ENCODE results near the gene POLR3C.
"Not testable (repeated sequence)": the region's sequence is repeated elsewhere in the genome, so short reads cannot be mapped to it uniquely, and the experiment has no call there.

The POLR3C gene

GRCh38 chr1:145824499-145824842 lies 471 bp downstream of the POLR3C start:
- TF ChIP-seq CTCF (IDR thresholded peaks at IDR 0.05; ENCODE audit: control insufficient read depth, insufficient read depth, low read depth, low read length, missing control alignments), result no peak
- no peak for DNase-seq (ENCODE audit: low read depth)
- peak overlapping the region; percentile 63 for H3K4me3 ChIP-seq (ENCODE audit: control insufficient read depth, low read depth, low read length)

GRCh38 chr1:145826030-145826429 lies 2.0 kb downstream of the POLR3C start:
- H3K4me3 ChIP-seq (ENCODE audit: control insufficient read depth, low read depth, low read length), result no peak overlapping the region
- no peak for DNase-seq (ENCODE audit: low read depth)

GRCh38 chr1:145827966-145828365 lies 4.0 kb downstream of the POLR3C start:
- no peak for TF ChIP-seq CTCF (IDR thresholded peaks at IDR 0.05; ENCODE audit: control insufficient read depth, insufficient read depth, low read depth, low read length, missing control alignments)
- no peak overlapping the region for H3K4me3 ChIP-seq (ENCODE audit: control insufficient read depth, low read depth, low read length)
- DNase-seq (ENCODE audit: low read depth), result no peak

More at GRCh38 chr1:145826030-145826429, 2.0 kb downstream of the POLR3C start:
- TF ChIP-seq CTCF (IDR thresholded peaks at IDR 0.05; ENCODE audit: control insufficient read depth, insufficient read depth, low read depth, low read length, missing control alignments), result no peak

- TF ChIP-seq CTCF (IDR thresholded peaks at IDR 0.05; ENCODE audit: control insufficient read depth, insufficient read depth, low read depth, low read length, missing control alignments), result no peak
- no peak for DNase-seq (ENCODE audit: low read depth)
These were observed 4.5 kb downstream of the POLR3C start for GRCh38 chr1:145828367-145829026.

GRCh38 chr1:145830810-145831209 lies 6.8 kb downstream of the POLR3C start:
- not testable (repeated sequence) for DNase-seq (ENCODE audit: low read depth); H3K4me3 ChIP-seq (ENCODE audit: control insufficient read depth, low read depth, low read length)

More at GRCh38 chr1:145828367-145829026, 4.5 kb downstream of the POLR3C start:
- H3K4me3 ChIP-seq (ENCODE audit: control insufficient read depth, low read depth, low read length), result no peak overlapping the region

GRCh38 chr1:145837656-145838055 lies 13.7 kb downstream of the POLR3C start:
- no peak for TF ChIP-seq CTCF (IDR thresholded peaks at IDR 0.05; ENCODE audit: control insufficient read depth, insufficient read depth, low read depth, low read length, missing control alignments)
- no peak for DNase-seq (ENCODE audit: low read depth)
- H3K4me3 ChIP-seq (ENCODE audit: control insufficient read depth, low read depth, low read length), result no peak overlapping the region

GRCh38 chr1:145843031-145843430 lies 19.0 kb downstream of the POLR3C start:
- no peak for DNase-seq (ENCODE audit: low read depth)
- TF ChIP-seq CTCF (IDR thresholded peaks at IDR 0.05; ENCODE audit: control insufficient read depth, insufficient read depth, low read depth, low read length, missing control alignments), result no peak
- no peak overlapping the region for H3K4me3 ChIP-seq (ENCODE audit: control insufficient read depth, low read depth, low read length)
